Ovary (tissue), 3 donors: Measurements from ENCODE around the gene PROK2.

Experiments used
- POLR2A ChIP-seq: fragments of 450-650 bp; IDR thresholded peaks from one replicate; pipeline ENCODE4 v1.6.1; 2017; ENCODE audit warnings: antibody characterized with exemption, mild to moderate bottlenecking, moderate library complexity
- TF ChIP-seq, protein P1 (sequence below), 3 donors: fragments of 450-650 bp in 2 of 3; fragments of 200-600 bp in 1 of 3; IDR thresholded peaks; one replicate each; pipeline versions ENCODE4 v1.5.1 to v1.8.0; 2016 to 2022; ENCODE audit warnings: antibody characterized with exemption in 3 of 3, mild to moderate bottlenecking in 1 of 3
- donor health status: DM: no; HTN: no; CAD: no.

- TF ChIP-seq, protein P1, sequence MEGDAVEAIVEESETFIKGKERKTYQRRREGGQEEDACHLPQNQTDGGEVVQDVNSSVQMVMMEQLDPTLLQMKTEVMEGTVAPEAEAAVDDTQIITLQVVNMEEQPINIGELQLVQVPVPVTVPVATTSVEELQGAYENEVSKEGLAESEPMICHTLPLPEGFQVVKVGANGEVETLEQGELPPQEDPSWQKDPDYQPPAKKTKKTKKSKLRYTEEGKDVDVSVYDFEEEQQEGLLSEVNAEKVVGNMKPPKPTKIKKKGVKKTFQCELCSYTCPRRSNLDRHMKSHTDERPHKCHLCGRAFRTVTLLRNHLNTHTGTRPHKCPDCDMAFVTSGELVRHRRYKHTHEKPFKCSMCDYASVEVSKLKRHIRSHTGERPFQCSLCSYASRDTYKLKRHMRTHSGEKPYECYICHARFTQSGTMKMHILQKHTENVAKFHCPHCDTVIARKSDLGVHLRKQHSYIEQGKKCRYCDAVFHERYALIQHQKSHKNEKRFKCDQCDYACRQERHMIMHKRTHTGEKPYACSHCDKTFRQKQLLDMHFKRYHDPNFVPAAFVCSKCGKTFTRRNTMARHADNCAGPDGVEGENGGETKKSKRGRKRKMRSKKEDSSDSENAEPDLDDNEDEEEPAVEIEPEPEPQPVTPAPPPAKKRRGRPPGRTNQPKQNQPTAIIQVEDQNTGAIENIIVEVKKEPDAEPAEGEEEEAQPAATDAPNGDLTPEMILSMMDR (IDR thresholded peaks at IDR 0.05): no peak
- TF ChIP-seq POLR2A: no peak
These were observed 40.2 kb downstream of the PROK2 start for GRCh38 chr3:71744738-71745137.
